Measurements from ENCODE around the gene GLRX. TPM values are rescaled to one million over a fixed set of nuclear protein-coding genes. Genes with fewer than 3 reads are reported as not detected.

Gene GLRX
- total and polyA plus RNA-seq, 2 of the 13 experiments (the other 11 are each of a cell fraction or from before 2014, with no cell fraction given): 63.8 to 499 TPM

DNA sequence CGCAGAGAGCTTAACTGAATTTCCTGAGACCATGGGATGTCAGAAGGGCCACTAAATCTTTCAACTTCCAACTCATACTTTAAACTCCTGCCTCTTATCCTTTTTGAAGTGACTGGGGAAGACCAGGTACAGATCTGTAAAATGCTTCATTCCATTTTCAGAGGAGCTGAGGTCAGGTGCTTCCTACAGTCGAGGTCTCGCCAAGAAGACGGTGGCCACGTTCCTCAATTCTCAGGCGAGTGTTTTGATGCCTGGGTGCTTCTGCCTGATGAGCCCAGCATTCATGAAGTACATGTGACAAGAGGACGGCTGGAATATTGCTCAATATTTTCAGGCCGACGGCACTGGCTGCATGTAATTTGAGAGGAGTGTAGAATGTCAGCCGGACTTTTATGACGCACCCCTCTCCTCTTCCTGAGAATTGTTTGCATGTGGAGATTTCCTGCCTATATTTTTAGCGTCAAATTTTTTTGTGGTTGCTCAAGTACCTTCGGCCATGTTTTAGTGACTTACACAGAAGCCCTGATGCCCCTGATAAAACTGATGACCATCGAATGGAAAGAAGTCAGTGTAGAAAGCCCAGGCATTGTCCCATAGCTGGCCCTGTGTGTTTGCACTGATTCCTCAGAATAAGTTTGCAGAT lies 38.8 kb upstream of the GLRX start (continued):
- TF ChIP-seq ZNF788 (CRISPR knock-in tag; IDR thresholded peaks at IDR 0.05; ENCODE audit: borderline replicate concordance) (peak; percentile 44; the same call in 1 of the 2 replicates), NFIB (CRISPR knock-in tag; IDR thresholded peaks at IDR 0.05; ENCODE audit: borderline replicate concordance) (no peak), HOXA3 (CRISPR knock-in tag; IDR thresholded peaks at IDR 0.05) (peak; percentile 86), ZNF317 (CRISPR knock-in tag; IDR thresholded peaks at IDR 0.05) (no peak; the same call in 1 of the 2 replicates), RARA (CRISPR knock-in tag; IDR thresholded peaks at IDR 0.05) (no peak; the same call in 1 of the 2 replicates), ZFP62 (CRISPR knock-in tag; IDR thresholded peaks at IDR 0.05) (no peak), TRIM24 (CRISPR knock-in tag; IDR thresholded peaks at IDR 0.05) (no peak), ATF1 (CRISPR knock-in tag; IDR thresholded peaks at IDR 0.05) (peak; percentile 71), MBD4 (IDR thresholded peaks at IDR 0.05; ENCODE audit: borderline replicate concordance, low read length) (no peak), RCOR2 (CRISPR knock-in tag; IDR thresholded peaks at IDR 0.05) (peak; percentile 85), ELF3 (CRISPR knock-in tag; IDR thresholded peaks at IDR 0.05) (0 out of 2 replicates have a peak, but pooled peaks have one; percentile 65), RAD51 (IDR thresholded peaks at IDR 0.05; ENCODE audit: borderline replicate concordance) (no peak), ZNF75D (CRISPR knock-in tag; IDR thresholded peaks at IDR 0.05; ENCODE audit: borderline replicate concordance) (no peak), ZNF644 (CRISPR knock-in tag; IDR thresholded peaks at IDR 0.05; ENCODE audit: low read depth) (no peak), CEBPG (CRISPR knock-in tag; IDR thresholded peaks at IDR 0.05) (peak; percentile 98), ZNF17 (CRISPR knock-in tag; IDR thresholded peaks at IDR 0.05) (no peak), ZNF557 (CRISPR knock-in tag; IDR thresholded peaks at IDR 0.05) (0 out of 2 replicates have a peak, but pooled peaks have one; percentile 53), PLRG1 (conservative IDR thresholded peaks at IDR 0.05) (no peak), ZFP37 (CRISPR knock-in tag; IDR thresholded peaks at IDR 0.05; ENCODE audit: borderline replicate concordance) (peak; percentile 88), ZBTB8A (CRISPR knock-in tag; IDR thresholded peaks at IDR 0.05; ENCODE audit: borderline replicate concordance, low read depth) (no peak), ZNF777 (CRISPR knock-in tag; IDR thresholded peaks at IDR 0.05) (peak; percentile 75), FOXP1 (IDR thresholded peaks at IDR 0.05) (no peak), FOXP1 (CRISPR knock-in tag; IDR thresholded peaks at IDR 0.05) (no peak), ZNF670 (CRISPR knock-in tag; IDR thresholded peaks at IDR 0.05; ENCODE audit: borderline replicate concordance) (no peak), ZNF652 (CRISPR knock-in tag; IDR thresholded peaks at IDR 0.05; ENCODE audit: borderline replicate concordance, low read depth) (peak; percentile 23; the same call in 1 of the 2 replicates), HMG20B (CRISPR knock-in tag; conservative IDR thresholded peaks at IDR 0.05) (peak; percentile 78), RELA (CRISPR knock-in tag; IDR thresholded peaks at IDR 0.05) (no peak), TAF1 (CRISPR knock-in tag; IDR thresholded peaks at IDR 0.05) (no peak), ZFY (CRISPR knock-in tag; IDR thresholded peaks at IDR 0.05) (peak; percentile 43; the same call in 1 of the 2 replicates), STAG1 (CRISPR knock-in tag; IDR thresholded peaks at IDR 0.05) (peak; percentile 37)
- TF ChIP-seq, protein P1, sequence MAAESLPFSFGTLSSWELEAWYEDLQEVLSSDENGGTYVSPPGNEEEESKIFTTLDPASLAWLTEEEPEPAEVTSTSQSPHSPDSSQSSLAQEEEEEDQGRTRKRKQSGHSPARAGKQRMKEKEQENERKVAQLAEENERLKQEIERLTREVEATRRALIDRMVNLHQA (CRISPR knock-in tag; IDR thresholded peaks at IDR 0.05): no peak
- TF ChIP-seq, protein P2, sequence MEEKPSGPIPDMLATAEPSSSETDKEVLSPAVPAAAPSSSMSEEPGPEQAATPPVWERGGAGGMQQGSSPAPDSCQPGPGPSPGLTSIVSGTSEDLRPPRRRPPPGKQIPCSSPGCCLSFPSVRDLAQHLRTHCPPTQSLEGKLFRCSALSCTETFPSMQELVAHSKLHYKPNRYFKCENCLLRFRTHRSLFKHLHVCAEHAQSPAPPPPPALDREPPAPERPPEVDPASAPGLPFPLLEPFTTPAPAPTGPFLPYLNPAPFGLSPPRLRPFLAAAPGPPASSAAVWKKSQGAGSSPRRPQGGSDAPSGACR (CRISPR knock-in tag; IDR thresholded peaks at IDR 0.05): no peak
- TF ChIP-seq, protein P3, sequence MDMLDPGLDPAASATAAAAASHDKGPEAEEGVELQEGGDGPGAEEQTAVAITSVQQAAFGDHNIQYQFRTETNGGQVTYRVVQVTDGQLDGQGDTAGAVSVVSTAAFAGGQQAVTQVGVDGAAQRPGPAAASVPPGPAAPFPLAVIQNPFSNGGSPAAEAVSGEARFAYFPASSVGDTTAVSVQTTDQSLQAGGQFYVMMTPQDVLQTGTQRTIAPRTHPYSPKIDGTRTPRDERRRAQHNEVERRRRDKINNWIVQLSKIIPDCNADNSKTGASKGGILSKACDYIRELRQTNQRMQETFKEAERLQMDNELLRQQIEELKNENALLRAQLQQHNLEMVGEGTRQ (IDR thresholded peaks at IDR 0.05; ENCODE audit: low read depth, low read length): no peak
- TF ChIP-seq, protein P3 (CRISPR knock-in tag; IDR thresholded peaks at IDR 0.05; ENCODE audit: borderline replicate concordance): 0 out of 2 replicates have a peak, but pooled peaks have one; percentile 14

All from HepG2 (cell line).